Measurements from ENCODE around the gene PRMT9. TPM values are rescaled to one million over a fixed set of nuclear protein-coding genes. Genes with fewer than 3 reads are reported as not detected.

PRMT9 gene
- 1 to 10 TPM; 5.9 to 7.5 TPM for total RNA-seq

GRCh38 chr4:147683717-147684700 is at the start of gene PRMT9:
TSS of gene PRMT9 (minus strand) at chr4:147684163. CDS start at chr4:147683987, 176 bp downstream.
- Mint-ChIP-seq H3K4me3 (peak within 1 kb of the TSS; percentile 86), H3K27me3 (no peaks in the 10 kb centered on the region), H3K9me3 (no peaks in the 10 kb centered on the region), H3K27ac (peak within 1 kb of the TSS; percentile 95), H3K36me3 (ENCODE audit: low read depth) (peaks cover 2% of the 10 kb centered on the region), H3K4me1 (peaks cover 14% of the 10 kb centered on the region)
- peak; percentile 99 for ATAC-seq (replicated peaks)

DNA sequence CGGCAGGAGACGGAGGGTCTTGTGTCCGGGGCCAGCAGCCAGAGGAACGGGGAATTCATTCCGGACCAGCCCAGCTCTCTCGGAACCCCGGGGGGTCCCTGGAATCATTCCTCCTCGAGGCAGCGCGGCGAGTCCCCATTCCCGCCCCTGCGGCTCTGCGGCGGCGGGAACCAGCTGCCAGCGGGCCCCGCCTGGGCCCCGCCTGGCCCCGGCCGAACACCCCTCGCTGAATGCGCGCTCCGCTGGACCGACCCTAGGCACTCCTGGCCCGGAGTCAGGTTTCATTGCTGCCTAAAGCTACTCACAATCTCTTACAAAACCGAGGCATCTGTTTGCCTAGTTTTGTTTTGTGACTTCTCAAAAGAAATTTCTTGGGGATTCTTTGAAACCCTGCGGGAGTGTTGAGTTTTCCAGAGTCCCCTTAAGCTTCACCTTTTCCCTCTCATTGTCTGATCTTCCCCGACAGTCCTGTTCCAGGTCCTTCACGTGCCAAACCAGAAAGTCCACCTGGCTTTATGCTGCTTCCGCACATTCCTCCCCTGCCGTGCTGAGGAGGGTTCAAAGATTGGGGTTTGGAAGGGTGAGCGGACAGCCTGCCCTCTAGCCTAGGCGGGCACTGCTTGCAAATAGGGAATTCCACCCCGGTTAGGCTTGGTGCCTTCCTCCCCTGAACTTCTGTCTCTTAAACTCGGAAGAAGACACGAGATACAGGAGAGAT is 48.7 kb upstream of the PRMT9 start:
- Mint-ChIP-seq H3K36me3 (ENCODE audit: low read depth) (no peaks in the 10 kb centered on the region), H3K27me3 (no peaks in the 10 kb centered on the region), H3K27ac (peak overlapping the region; percentile 88), H3K9me3 (no peaks in the 10 kb centered on the region), H3K4me3 (peak overlapping the region; percentile 92), H3K4me1 (peaks cover 33% of the 10 kb centered on the region)
- peak; percentile 36 for ATAC-seq (replicated peaks)

DNA sequence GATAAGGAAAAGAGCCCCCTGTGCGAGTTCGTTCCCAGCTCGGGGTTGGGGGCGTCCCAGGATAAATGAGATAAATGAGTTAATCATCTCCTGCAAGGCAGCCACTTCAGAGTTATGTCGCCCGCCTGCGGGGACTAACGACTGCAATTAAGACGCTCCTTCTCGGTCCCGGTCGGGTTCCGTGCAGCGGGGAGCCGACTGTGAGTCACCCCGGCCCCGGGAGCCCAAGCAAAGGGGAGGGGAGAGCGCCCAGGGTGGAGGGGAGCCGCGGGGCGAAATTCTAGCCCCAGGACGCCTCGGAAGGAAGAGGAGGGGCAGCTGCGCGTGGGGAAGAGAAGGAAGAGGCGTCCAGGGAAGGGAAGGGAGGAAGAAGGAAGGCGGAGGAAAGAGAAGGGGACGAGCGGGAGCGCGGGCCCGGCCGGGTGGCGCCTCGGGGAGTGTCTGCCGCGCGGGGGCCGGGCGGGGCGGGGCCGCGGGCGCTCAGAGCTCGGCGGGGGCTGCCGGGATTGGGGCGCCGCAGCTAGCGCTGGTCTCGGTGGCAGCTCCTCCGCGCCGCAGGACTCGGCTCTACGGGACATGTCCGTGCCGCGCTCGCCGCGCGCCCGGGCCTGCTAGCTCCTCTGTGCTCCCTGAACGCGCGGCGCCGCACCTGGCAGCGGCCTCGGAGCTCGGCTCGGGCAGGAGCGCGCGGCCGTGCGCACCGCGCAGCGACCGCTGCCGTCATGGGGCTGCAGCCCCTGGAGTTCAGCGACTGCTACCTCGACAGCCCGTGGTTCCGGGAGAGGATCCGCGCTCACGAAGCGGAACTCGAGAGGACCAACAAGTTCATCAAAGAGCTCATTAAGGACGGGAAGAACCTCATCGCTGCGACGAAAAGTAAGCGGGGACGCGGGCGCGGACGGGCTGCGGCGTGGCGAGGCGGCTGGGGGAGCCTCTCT is 47.9 kb upstream of the PRMT9 start, which contains the start of gene ARHGAP10:
ARHGAP10 (plus strand) TSS at position 509 of the 938 bp plus-strand sequence; CDS start at position 723, 214 bp downstream.
- no peaks in the 10 kb centered on the region for H3K27me3 Mint-ChIP-seq
- peak within 1 kb of the TSS; percentile 88 for H3K27ac Mint-ChIP-seq
- peak within 1 kb of the TSS; percentile 92 for H3K4me3 Mint-ChIP-seq
- H3K4me1 Mint-ChIP-seq, result peaks cover 33% of the 10 kb centered on the region
- ATAC-seq (replicated peaks), result peak; percentile 81
- H3K9me3 Mint-ChIP-seq, result no peaks in the 10 kb centered on the region
- no peaks in the 10 kb centered on the region for H3K36me3 Mint-ChIP-seq (ENCODE audit: low read depth)

DNA sequence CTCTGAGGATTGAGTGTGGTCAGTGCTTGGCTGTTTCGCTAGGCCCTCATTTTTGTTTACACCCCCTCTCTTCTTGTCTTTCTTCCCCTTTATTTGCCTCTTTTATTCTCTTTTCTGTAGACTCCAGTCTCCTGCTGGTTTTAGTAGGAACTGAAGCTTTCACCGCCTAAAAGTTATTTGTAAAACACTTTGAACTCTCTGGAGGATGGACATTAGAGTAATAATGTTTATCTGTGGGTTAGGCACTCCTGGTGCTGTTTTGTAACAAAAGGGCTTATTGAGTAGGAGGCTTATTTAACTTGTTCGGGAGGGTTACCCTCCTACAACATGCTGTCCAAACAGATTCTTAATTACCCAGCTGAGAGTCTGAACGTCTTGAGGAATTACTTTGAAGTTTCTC is 46.4 kb upstream of the PRMT9 start:
- Mint-ChIP-seq H3K36me3 (ENCODE audit: low read depth) (no peaks in the 10 kb centered on the region), H3K27me3 (no peaks in the 10 kb centered on the region), H3K4me1 (peaks cover 22% of the 10 kb centered on the region), H3K4me3 (peak overlapping the region; percentile 10), H3K9me3 (no peaks in the 10 kb centered on the region), H3K27ac (no peak overlapping the region)
- no peak for ATAC-seq (replicated peaks)

DNA sequence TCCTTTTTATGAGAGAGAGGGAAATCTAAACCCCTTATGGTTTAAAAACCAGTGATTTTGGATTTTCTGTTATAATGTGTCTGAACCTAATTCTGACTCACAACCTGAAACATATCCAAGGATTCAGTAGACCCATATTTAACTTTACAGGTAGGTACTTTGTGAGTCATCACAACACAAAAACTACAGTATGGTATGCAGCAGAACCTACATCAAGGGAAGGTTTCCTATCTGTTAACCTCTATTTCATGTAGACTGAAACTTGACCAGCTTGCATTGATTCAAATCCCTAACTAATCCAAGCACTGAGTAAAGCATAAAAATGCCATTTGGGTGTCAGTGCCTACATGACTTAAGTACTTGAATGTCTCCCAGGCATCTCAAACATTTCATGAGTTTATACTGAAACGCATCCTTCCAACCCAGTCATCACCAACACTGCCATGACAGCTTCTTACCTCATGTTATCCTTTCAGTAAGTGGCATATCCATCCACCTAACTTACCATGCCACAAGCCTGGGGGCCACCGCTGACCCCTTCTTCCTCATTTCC is 43.6 kb upstream of the PRMT9 start:
- Mint-ChIP-seq H3K36me3 (ENCODE audit: low read depth) (no peaks in the 10 kb centered on the region), H3K4me1 (peaks cover 5% of the 10 kb centered on the region), H3K27me3 (no peaks in the 10 kb centered on the region), H3K9me3 (no peaks in the 10 kb centered on the region), H3K27ac (no peak overlapping the region), H3K4me3 (no peak overlapping the region)
- no peak for ATAC-seq (replicated peaks)

GRCh38 chr4:147725673-147726072 is 41.7 kb upstream of the PRMT9 start:
- Mint-ChIP-seq H3K36me3 (ENCODE audit: low read depth) (no peaks in the 10 kb centered on the region), H3K27ac (no peak overlapping the region), H3K4me1 (peaks cover 5% of the 10 kb centered on the region), H3K27me3 (no peaks in the 10 kb centered on the region), H3K9me3 (no peaks in the 10 kb centered on the region), H3K4me3 (no peak overlapping the region)
- no peak for ATAC-seq (replicated peaks)

DNA sequence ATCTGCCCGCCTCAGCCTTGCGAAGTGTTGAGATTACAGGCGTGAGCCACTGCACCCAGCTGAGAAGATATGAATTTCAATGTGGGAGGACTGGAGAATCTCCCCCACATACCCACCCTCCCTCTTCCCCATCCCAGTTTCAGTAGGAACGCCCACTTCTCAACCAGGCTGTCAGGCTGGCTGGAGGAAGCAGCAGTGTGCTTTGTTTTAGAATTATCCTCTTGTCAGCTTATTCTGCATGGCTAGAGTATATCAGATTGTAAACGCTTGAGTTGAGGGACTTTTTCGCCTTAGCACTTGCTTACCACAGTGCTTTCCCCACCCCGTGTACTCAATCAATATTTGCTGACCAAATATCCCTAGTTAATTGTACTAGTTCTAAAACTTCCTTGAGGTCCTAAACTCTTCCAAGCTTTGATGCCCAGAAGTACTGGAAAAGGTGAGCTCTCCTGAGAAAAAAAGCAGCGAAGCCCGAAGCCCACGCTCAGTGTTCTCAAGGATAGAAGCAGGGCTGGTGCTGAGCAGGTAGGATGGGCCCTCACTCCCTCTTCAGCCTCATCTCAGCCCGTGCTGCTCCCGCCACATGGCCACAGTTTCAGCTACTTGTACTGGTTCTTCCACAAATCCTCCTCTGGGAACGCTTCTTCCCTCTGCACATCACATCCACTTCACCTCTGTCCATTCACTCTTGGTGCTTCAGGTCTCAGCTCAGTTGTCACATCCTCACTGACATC is 40.7 kb upstream of the PRMT9 start:
- H3K4me1 Mint-ChIP-seq, result peaks cover 5% of the 10 kb centered on the region
- no peaks in the 10 kb centered on the region for H3K9me3 Mint-ChIP-seq
- H3K36me3 Mint-ChIP-seq (ENCODE audit: low read depth), result no peaks in the 10 kb centered on the region
- H3K27ac Mint-ChIP-seq, result no peak overlapping the region
- no peaks in the 10 kb centered on the region for H3K27me3 Mint-ChIP-seq
- H3K4me3 Mint-ChIP-seq, result no peak overlapping the region
- no peak for ATAC-seq (replicated peaks)

DNA sequence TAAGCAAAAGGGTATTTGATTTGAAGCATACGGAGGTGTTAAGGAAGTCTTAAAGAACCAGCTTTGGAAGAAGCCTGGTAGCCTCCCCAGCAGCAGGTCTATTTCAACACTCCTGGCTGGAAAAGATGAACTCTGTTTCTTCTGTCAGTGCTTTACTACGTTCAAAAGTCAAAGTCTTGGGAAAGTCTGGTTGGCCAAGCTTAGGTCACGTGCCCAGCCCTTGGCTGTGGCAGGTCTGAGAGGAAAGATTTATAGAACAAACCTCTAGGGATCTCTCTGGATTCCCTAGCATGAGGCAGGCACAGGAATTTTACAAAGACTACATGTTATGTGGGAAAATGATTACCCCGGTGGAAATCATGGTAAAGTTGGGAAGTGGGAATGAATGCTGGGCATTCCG is 39.4 kb upstream of the PRMT9 start:
- ATAC-seq (replicated peaks), result no peak
- Mint-ChIP-seq H3K4me1 (no peaks in the 10 kb centered on the region), H3K36me3 (ENCODE audit: low read depth) (no peaks in the 10 kb centered on the region), H3K27ac (no peak overlapping the region), H3K27me3 (no peaks in the 10 kb centered on the region), H3K4me3 (no peak overlapping the region), H3K9me3 (no peaks in the 10 kb centered on the region)

- Mint-ChIP-seq H3K27ac (no peak overlapping the region), H3K4me1 (no peaks in the 10 kb centered on the region), H3K4me3 (no peak overlapping the region), H3K27me3 (peaks cover 11% of the 10 kb centered on the region), H3K9me3 (no peaks in the 10 kb centered on the region), H3K36me3 (ENCODE audit: low read depth) (no peaks in the 10 kb centered on the region)
- peak; percentile 24 for ATAC-seq (replicated peaks)
Measured at GRCh38 chr4:147717878-147718277, 33.9 kb upstream of the PRMT9 start.

- no peaks in the 10 kb centered on the region for H3K9me3 Mint-ChIP-seq
- no peak for ATAC-seq (replicated peaks)
Measured at GRCh38 chr4:147714575-147715401, 30.8 kb upstream of the PRMT9 start.

DNA sequence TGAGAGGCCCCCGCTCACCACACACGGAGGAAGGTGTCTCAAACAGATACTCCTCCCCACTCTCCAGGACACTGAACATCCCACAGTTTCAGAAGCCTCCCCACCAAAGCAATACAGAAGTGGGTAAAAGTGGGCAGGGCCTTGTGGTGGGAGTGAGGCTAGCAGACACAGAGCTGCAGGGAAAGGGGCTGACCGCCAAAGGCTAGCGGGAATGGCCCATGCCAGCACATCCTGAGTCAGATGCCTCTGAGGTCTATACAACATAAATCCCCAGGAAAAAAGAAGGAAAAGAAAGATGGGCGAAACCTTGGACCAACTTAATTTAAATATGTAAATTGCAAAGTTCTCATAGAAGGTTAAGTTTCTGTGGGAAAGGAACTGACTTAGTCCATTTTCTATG is 26.0 kb upstream of the PRMT9 start:
- no peak for ATAC-seq (replicated peaks)
- Mint-ChIP-seq H3K9me3 (no peaks in the 10 kb centered on the region), H3K4me3 (no peak overlapping the region), H3K27ac (peak overlapping the region; percentile 44), H3K27me3 (peaks cover 4% of the 10 kb centered on the region), H3K4me1 (no peaks in the 10 kb centered on the region), H3K36me3 (ENCODE audit: low read depth) (no peaks in the 10 kb centered on the region)

More at GRCh38 chr4:147714575-147715401, 30.8 kb upstream of the PRMT9 start:
- no peaks in the 10 kb centered on the region for H3K36me3 Mint-ChIP-seq (ENCODE audit: low read depth)
- no peak overlapping the region for H3K4me3 Mint-ChIP-seq
- peaks cover 11% of the 10 kb centered on the region for H3K27me3 Mint-ChIP-seq
- no peak overlapping the region for H3K27ac Mint-ChIP-seq
- no peaks in the 10 kb centered on the region for H3K4me1 Mint-ChIP-seq

- peak; percentile 44 for ATAC-seq (replicated peaks)
- no peaks in the 10 kb centered on the region for H3K9me3 Mint-ChIP-seq
- H3K27me3 Mint-ChIP-seq, result peaks cover under 1% of the 10 kb centered on the region
- H3K27ac Mint-ChIP-seq, result no peak overlapping the region
- H3K36me3 Mint-ChIP-seq (ENCODE audit: low read depth), result no peaks in the 10 kb centered on the region
- H3K4me3 Mint-ChIP-seq, result no peak overlapping the region
- H3K4me1 Mint-ChIP-seq, result no peaks in the 10 kb centered on the region
Measured at GRCh38 chr4:147707892-147708672, 24.1 kb upstream of the PRMT9 start.

All from activated T-helper 17 cell treated with anti-CD3 and anti-CD28 coated beads, Interleukin-2, amount 50 U/mL, for 72 hours (primary cell).